H1 (cell line): ENCODE measurements around the gene FGGY.

Source experiments
- ASH2L ChIP-seq: fragments of 200-600, 300-600 bp; sonication (generic); IDR thresholded peaks from one replicate; pipeline ENCODE4 v1.7.1; 2017; ENCODE audit warnings: low read length
- ATF2 ChIP-seq: IDR thresholded peaks from 2 replicates; pipeline ENCODE4 v1.6.1; 2012; ENCODE audit warnings: low read length, inconsistent platforms
- CTCF ChIP-seq, 3 experiments: IDR thresholded peaks; 1 replicate in 2 of 3; 2 replicates in 1 of 3; pipeline versions ENCODE4 v1.5.1 to v1.6.1; 2011; ENCODE audit warnings: low read length in 3 of 3, mild to moderate bottlenecking in 3 of 3, inconsistent platforms in 2 of 3, low read depth in 1 of 3, moderate library complexity in 1 of 3; ENCODE audit not compliant: insufficient read depth in 1 of 3; ENCODE audit errors: control extremely low read depth in 1 of 3
- EZH2 ChIP-seq: fragments of 200-600 bp; sonication (generic); IDR thresholded peaks from 2 replicates; pipeline ENCODE4 v1.7.1; 2012; ENCODE audit warnings: low read depth, mild to moderate bottlenecking, moderate library complexity, low read length, inconsistent platforms; ENCODE audit not compliant: severe bottlenecking
- GABPA ChIP-seq: IDR thresholded peaks from 2 replicates; pipeline ENCODE4 v1.6.1; 2011; ENCODE audit warnings: mild to moderate bottlenecking, low read length, moderate library complexity, borderline replicate concordance; ENCODE audit not compliant: insufficient read depth
- MAFK ChIP-seq: IDR thresholded peaks from 2 replicates; pipeline ENCODE4 v1.6.1; 2012; ENCODE audit warnings: low read depth, mild to moderate bottlenecking, improper control_type of control experiment, low read length
- MAX ChIP-seq: IDR thresholded peaks from 2 replicates; pipeline ENCODE4 v1.6.1; 2012; ENCODE audit warnings: inconsistent platforms
- NRF1 ChIP-seq: IDR thresholded peaks from 2 replicates; pipeline ENCODE4 v1.6.1; 2011; ENCODE audit warnings: mild to moderate bottlenecking, low read depth, low read length, improper control_type of control experiment
- POLR2A ChIP-seq, 2 experiments: IDR thresholded peaks; 1 replicate in 1 of 2; 2 replicates in 1 of 2; pipeline ENCODE4 v1.6.1; 2011; ENCODE audit warnings: low read depth in 2 of 2, low read length in 2 of 2, mild to moderate bottlenecking in 2 of 2; ENCODE audit errors: control extremely low read depth in 1 of 2
- RAD21 ChIP-seq, 2 experiments: IDR thresholded peaks in 1 of 2; conservative IDR thresholded peaks in 1 of 2; 2 replicates each; pipeline ENCODE4 v1.6.1; 2011; ENCODE audit warnings: low read depth in 2 of 2, low read length in 2 of 2, improper control_type of control experiment in 1 of 2, inconsistent platforms in 1 of 2, mild to moderate bottlenecking in 1 of 2, moderate library complexity in 1 of 2
- RNF2 ChIP-seq: fragments of 200-900, 300-1000 bp; sonication (generic); IDR thresholded peaks from 2 replicates; pipeline ENCODE4 v1.7.1; 2016; ENCODE audit warnings: borderline replicate concordance, low read depth, mild to moderate bottlenecking, antibody characterized with exemption, low read length; ENCODE audit not compliant: poor library complexity, severe bottlenecking; ENCODE audit errors: missing control alignments
- USF2 ChIP-seq: IDR thresholded peaks from 2 replicates; pipeline ENCODE4 v1.6.1; 2011; ENCODE audit warnings: low read length, improper control_type of control experiment

- no peak for TF ChIP-seq CTCF (IDR thresholded peaks at IDR 0.05; ENCODE audit: control extremely low read depth in 1 of 3, insufficient read depth in 1 of 3, low read depth in 1 of 3, low read length in 3 of 3)
- TF ChIP-seq NRF1: no peak
- TF ChIP-seq GABPA: no peak
- TF ChIP-seq ATF2: no peak
- no peak for TF ChIP-seq USF2
- no peak for TF ChIP-seq EZH2
- TF ChIP-seq RNF2: no peak
- TF ChIP-seq POLR2A (IDR thresholded peaks at IDR 0.05; ENCODE audit: control extremely low read depth in 1 of 2, low read depth in 2 of 2, low read length in 2 of 2): no peak
- TF ChIP-seq MAFK: no peak
- TF ChIP-seq MAX: no peak
- no peak for TF ChIP-seq RAD21 (IDR thresholded peaks at IDR 0.05 in 1 of 2, conservative IDR thresholded peaks at IDR 0.05 in 1 of 2; ENCODE audit: low read depth in 2 of 2, low read length in 2 of 2)
- TF ChIP-seq ASH2L: no peak
These were observed 441.3 kb downstream of the FGGY start for GRCh38 chr1:59738152-59738551.
